Lower leg skin (tissue), 3 donors: Measurements from ENCODE around the gene PDE12.

Experiments used
- POLR2A ChIP-seq, 2 donors: fragments of 450-650 bp; IDR thresholded peaks; one replicate each; pipeline ENCODE4 v1.6.1; 2016 to 2017; ENCODE audit warnings: antibody characterized with exemption in 2 of 2, mild to moderate bottlenecking in 1 of 2, moderate library complexity in 1 of 2
- TF ChIP-seq, protein P1 (sequence below), 3 donors: fragments of 450-650 bp; IDR thresholded peaks; one replicate each; pipeline ENCODE4 v1.5.1; 2016; ENCODE audit warnings: antibody characterized with exemption in 3 of 3, mild to moderate bottlenecking in 3 of 3, moderate library complexity in 2 of 3

DNA sequence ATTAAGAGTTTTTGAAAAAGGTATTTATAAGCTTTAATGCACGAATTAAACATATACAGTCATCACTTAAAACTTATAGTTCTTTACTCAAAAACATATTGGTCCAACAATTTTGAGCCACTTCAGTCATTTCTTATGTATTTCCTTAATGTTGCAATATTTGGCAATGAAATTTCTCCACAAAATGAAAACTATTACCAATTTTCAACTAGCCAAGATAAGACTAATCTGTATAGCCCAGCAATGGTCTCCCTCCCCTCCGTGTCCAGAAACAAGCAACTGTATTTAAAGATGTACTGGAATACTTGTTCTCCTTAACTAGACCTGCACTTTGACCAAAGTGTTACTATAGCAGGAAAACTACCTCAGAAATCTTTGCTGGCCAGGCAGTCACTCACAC lies 31.8 kb downstream of the PDE12 start:
- no peak for TF ChIP-seq POLR2A (IDR thresholded peaks at IDR 0.05)
- TF ChIP-seq, protein P1, sequence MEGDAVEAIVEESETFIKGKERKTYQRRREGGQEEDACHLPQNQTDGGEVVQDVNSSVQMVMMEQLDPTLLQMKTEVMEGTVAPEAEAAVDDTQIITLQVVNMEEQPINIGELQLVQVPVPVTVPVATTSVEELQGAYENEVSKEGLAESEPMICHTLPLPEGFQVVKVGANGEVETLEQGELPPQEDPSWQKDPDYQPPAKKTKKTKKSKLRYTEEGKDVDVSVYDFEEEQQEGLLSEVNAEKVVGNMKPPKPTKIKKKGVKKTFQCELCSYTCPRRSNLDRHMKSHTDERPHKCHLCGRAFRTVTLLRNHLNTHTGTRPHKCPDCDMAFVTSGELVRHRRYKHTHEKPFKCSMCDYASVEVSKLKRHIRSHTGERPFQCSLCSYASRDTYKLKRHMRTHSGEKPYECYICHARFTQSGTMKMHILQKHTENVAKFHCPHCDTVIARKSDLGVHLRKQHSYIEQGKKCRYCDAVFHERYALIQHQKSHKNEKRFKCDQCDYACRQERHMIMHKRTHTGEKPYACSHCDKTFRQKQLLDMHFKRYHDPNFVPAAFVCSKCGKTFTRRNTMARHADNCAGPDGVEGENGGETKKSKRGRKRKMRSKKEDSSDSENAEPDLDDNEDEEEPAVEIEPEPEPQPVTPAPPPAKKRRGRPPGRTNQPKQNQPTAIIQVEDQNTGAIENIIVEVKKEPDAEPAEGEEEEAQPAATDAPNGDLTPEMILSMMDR (IDR thresholded peaks at IDR 0.05), result no peak
